Measurements from ENCODE around the gene LRRK1. TPM values are rescaled to one million over a fixed set of nuclear protein-coding genes. Genes with fewer than 3 reads are reported as not detected.

Gene LRRK1
- total and polyA plus RNA-seq, 2 of the 13 experiments (the other 11 are each of a cell fraction or from before 2014, with no cell fraction given) = 0.13 to 1.2 TPM

GRCh38 chr15:101088788-101089578 lies 169.8 kb downstream of the LRRK1 start (continued):
- no peak for TF ChIP-seq ZNF253 (CRISPR knock-in tag; IDR thresholded peaks at IDR 0.05; ENCODE audit: borderline replicate concordance)
- TF ChIP-seq ZNF567 (CRISPR knock-in tag; IDR thresholded peaks at IDR 0.05; ENCODE audit: borderline replicate concordance) = no peak

- Histone ChIP-seq H3K4me2 (ENCODE audit: low read depth, low read length) (peak overlapping the region; percentile 86), H3K9ac (ENCODE audit: insufficient read depth, low read depth, low read length) (peak overlapping the region; percentile 77), H3K9me3 (ENCODE audit: low read length) (no peaks in the 10 kb centered on the region), H3K4me3 (replicated peaks in 1 of 3; ENCODE audit: insufficient read depth in 1 of 3, low read depth in 2 of 3, low read length in 3 of 3) (peak overlapping the region; percentile 66 to 81 (median 78)), H3K79me2 (ENCODE audit: insufficient read depth, low read length) (peaks cover 20% of the 10 kb centered on the region), H2AFZ (ENCODE audit: low read length) (no peak overlapping the region), H4K20me1 (ENCODE audit: insufficient read depth, low read length) (no peaks in the 10 kb centered on the region), H3K27ac (ENCODE audit: extremely low read length, insufficient read depth, low read length) (peak overlapping the region; percentile 76), H3K4me1 (ENCODE audit: insufficient read depth, low read length) (peaks cover 62% of the 10 kb centered on the region), H3K36me3 (replicated peaks in 1 of 2; ENCODE audit: control insufficient read depth in 1 of 2, insufficient read depth in 2 of 2, low read length in 2 of 2) (no peaks in the 10 kb centered on the region), H3K27me3 (ENCODE audit: control insufficient read depth in 1 of 2, insufficient read depth in 2 of 2, low read length in 2 of 2) (peaks cover 0 to 4% of the 10 kb centered on the region in 2 experiments; a peak in 1 of 5 replicates)
- in situ Hi-C loops (cut with HindIII; ENCODE audit: extremely low pct_ligation_motif_present, low pct_unique_long_range_greater_than_20kb) = loop anchor here (5.0 to 10.0 kb wide), 2 partner anchors 37 to 165 kb away; partner anchors contain the start of gene CHSY1
- BruUV-seq (replicated peaks) = no TSS peak
- intact Hi-C loops (cut with micrococcal nuclease; ENCODE audit: unreplicated experiment) = loop anchor here (1.0 to 5.0 kb wide), 5 partner anchors 37 to 168 kb away; partner anchors contain the start of gene CHSY1
- 67% methylated on average over 7 of the region's 9 CpGs for WGBS (ENCODE audit: low lambda C conversion rate)
- DNase-seq (ENCODE audit: low spot score) (no peak), ATAC-seq (0 out of 3 replicates have a peak, but pooled peaks have one; percentile 1), FAIRE-seq (no peak)
- POLR2A ChIA-PET = interaction anchor here (1.3 to 3.4 kb wide), 4 partner anchors 20 to 162 kb away, joined by 3 to 36 read pairs (median 6); partner anchors contain the start of gene CHSY1
- CTCF ChIA-PET (ENCODE audit: low intra/inter-chr PET ratio, low total read pairs) = interaction anchor here (1.6 to 5.4 kb wide), 2 partner anchors 75 to 168 kb away, joined by 6 to 37 read pairs; no protein-coding TSS in a partner anchor
- TF ChIP-seq ZFY (CRISPR knock-in tag; IDR thresholded peaks at IDR 0.05) (0 out of 2 replicates have a peak, but pooled peaks have one; percentile 17), RCOR2 (CRISPR knock-in tag; IDR thresholded peaks at IDR 0.05) (no peak), ZFX (CRISPR knock-in tag; IDR thresholded peaks at IDR 0.05; ENCODE audit: low read depth) (no peak), ZNF674 (CRISPR knock-in tag; IDR thresholded peaks at IDR 0.05; ENCODE audit: low read depth) (no peak), MAFF (IDR thresholded peaks at IDR 0.05; ENCODE audit: low read depth, low read length) (peak; percentile 37; the same call in 1 of the 2 replicates), IRF9 (CRISPR knock-in tag; IDR thresholded peaks at IDR 0.05; ENCODE audit: borderline replicate concordance) (0 out of 2 replicates have a peak, but pooled peaks have one; percentile 47), MAFK (conservative IDR thresholded peaks at IDR 0.05 in 1 of 2, IDR thresholded peaks at IDR 0.05 in 1 of 2; ENCODE audit: low read length in 2 of 2) (peak in 1 of 2 experiments; percentile 28; a peak in 2 of 4 replicates), ZNF652 (CRISPR knock-in tag; IDR thresholded peaks at IDR 0.05; ENCODE audit: borderline replicate concordance, low read depth) (peak; percentile 56; the same call in 1 of the 2 replicates), ZNF687 (CRISPR knock-in tag; IDR thresholded peaks at IDR 0.05) (peak; percentile 42; the same call in 1 of the 2 replicates), HNF4G (IDR thresholded peaks at IDR 0.05; ENCODE audit: borderline replicate concordance, low read depth, low read length) (no peak), HNF4G (CRISPR knock-in tag; IDR thresholded peaks at IDR 0.05; ENCODE audit: borderline replicate concordance, low read depth) (no peak), RBM39 (IDR thresholded peaks at IDR 0.05; ENCODE audit: low read depth, low read length, poor library complexity, severe bottlenecking) (peak; percentile 15)
These were observed 170.6 kb downstream of the LRRK1 start for GRCh38 chr15:101089579-101090427.
